HCT116 (cell line): Measurements from ENCODE around the gene COX10. TPM values are rescaled to one million over a fixed set of nuclear protein-coding genes. Genes with fewer than 3 reads are reported as not detected.

Experiments
- ATAC-seq: fragments of 200-7000 bp; cut with Tn5 transposase; 2 replicates; pipeline ENCODE4 v1.9.1; 2020; ENCODE audit warnings: mild to moderate bottlenecking, moderate library complexity
- BruUV-seq: library from RNA; stranded (reverse); fragments of 400-500 nt; replicated peaks from 2 replicates; lab custom pipeline; 2021; lab: Mats Ljungman, UMichigan
- CTCF ChIA-PET: fragments of 300-600 bp; sonication (Branson Sonifier 250); formaldehyde crosslinking; loops from one replicate; lab custom pipeline; 2021; ENCODE audit warnings: antibody characterized with exemption; lab: Charles Lee
- POLR2A ChIA-PET: fragments of 300-600, 350-600 bp; sonication (Branson Sonifier 250); formaldehyde crosslinking; loops from one replicate; lab custom pipeline; 2021; ENCODE audit warnings: antibody characterized with exemption; lab: Charles Lee
- RAD21 ChIA-PET, 2 experiments: fragments of 300-600 bp; sonication (Branson Sonifier 250); formaldehyde crosslinking; loops; one replicate each; lab custom pipeline; 2023; ENCODE audit warnings: low total read pairs in 2 of 2; ENCODE audit not compliant: uncharacterized antibody in 2 of 2, unreplicated experiment in 2 of 2, low non-redundant PET in 1 of 2; lab: Charles Lee
- DNase-seq: peaks from one replicate; pipeline ENCODE4 v3.0.0-alpha.2; 2010; ENCODE audit warnings: low read depth, low spot score
- H2AFZ ChIP-seq: fragments of 200-600 bp; shearing (Covaris generic), sonication (generic); 2 replicates; pipeline ENCODE4 v1.6.1; 2017; ENCODE audit warnings: low read depth, mixed run types, mixed read lengths, antibody characterized with exemption, low read length; ENCODE audit not compliant: poor library complexity, severe bottlenecking
- H3K27ac ChIP-seq: 2 replicates; pipeline ENCODE4 v1.5.1; 2012; ENCODE audit warnings: low read depth, low read length
- H3K27me3 ChIP-seq: fragments of 200-600 bp; sonication (generic); 2 replicates; pipeline ENCODE4 v1.6.1; 2016; ENCODE audit warnings: mixed run types, low read length, mixed read lengths; ENCODE audit not compliant: insufficient read depth
- H3K36me3 ChIP-seq, 2 experiments: fragments of 200-500 bp in 1 of 2; fragments of 200-600 bp in 1 of 2; sonication (Bioruptor generic) in 1 of 2; sonication (generic) in 1 of 2; 2 replicates each; pipeline versions ENCODE4 v1.5.1 to v1.6.1; 2014 to 2016; ENCODE audit warnings: low read length in 2 of 2, inconsistent platforms in 1 of 2, mixed read lengths in 1 of 2, mixed run types in 1 of 2; ENCODE audit not compliant: insufficient read depth in 2 of 2, control insufficient read depth in 1 of 2
- H3K4me1 ChIP-seq, 2 experiments: fragments of 200-600 bp in 1 of 2; sonication (generic) in 1 of 2; 2 replicates each; pipeline versions ENCODE4 v1.5.1 to v1.6.1; 2012 to 2017; ENCODE audit warnings: low read length in 2 of 2, inconsistent platforms in 1 of 2, mild to moderate bottlenecking in 1 of 2, mixed read lengths in 1 of 2, mixed run types in 1 of 2, moderate library complexity in 1 of 2; ENCODE audit not compliant: insufficient read depth in 2 of 2, control insufficient read depth in 1 of 2
- H3K4me2 ChIP-seq: fragments of 200-600 bp; sonication (generic); 2 replicates; pipeline ENCODE4 v1.6.1; 2017; ENCODE audit warnings: mixed run types, low read length, mixed read lengths
- H3K4me3 ChIP-seq, 2 experiments: fragments of 200-600 bp in 1 of 2; sonication (generic) in 1 of 2; replicated peaks in 1 of 2; 2 replicates each; pipeline ENCODE4 v1.5.1; 2011 to 2016; ENCODE audit warnings: low read length in 2 of 2, control low read depth in 1 of 2, low read depth in 1 of 2, mild to moderate bottlenecking in 1 of 2, mixed read lengths in 1 of 2, mixed run types in 1 of 2
- H3K79me2 ChIP-seq: fragments of 200-600 bp; sonication (generic); 2 replicates; pipeline ENCODE4 v1.6.1; 2017; ENCODE audit warnings: mild to moderate bottlenecking, mixed run types, low read length, moderate library complexity, mixed read lengths; ENCODE audit not compliant: insufficient read depth
- H3K9ac ChIP-seq: fragments of 200-600 bp; sonication (generic); 2 replicates; pipeline ENCODE4 v1.6.1; 2016; ENCODE audit warnings: low read length, mixed read lengths
- H3K9me2 ChIP-seq: fragments of 200-600 bp; sonication (generic), shearing (Covaris generic); 2 replicates; pipeline ENCODE4 v1.6.1; 2017; ENCODE audit warnings: mixed run types, mild to moderate bottlenecking, moderate library complexity; ENCODE audit not compliant: insufficient read depth
- H3K9me3 ChIP-seq, 2 experiments: fragments of 200-500 bp in 1 of 2; fragments of 200-600 bp in 1 of 2; sonication (Bioruptor generic) in 1 of 2; sonication (generic) in 1 of 2; 2 replicates each; pipeline ENCODE4 v1.6.1; 2014 to 2017; ENCODE audit warnings: low read length in 2 of 2, mixed read lengths in 2 of 2, inconsistent platforms in 1 of 2, low read depth in 1 of 2, mild to moderate bottlenecking in 1 of 2, mixed run types in 1 of 2, moderate library complexity in 1 of 2; ENCODE audit not compliant: control insufficient read depth in 1 of 2, insufficient read depth in 1 of 2
- H4K20me1 ChIP-seq: fragments of 200-600 bp; sonication (generic), shearing (Covaris generic); 2 replicates; pipeline ENCODE4 v1.6.1; 2017; ENCODE audit warnings: mixed run types, mild to moderate bottlenecking, moderate library complexity; ENCODE audit not compliant: insufficient read depth
- CBX3 ChIP-seq: IDR thresholded peaks from 2 replicates; pipeline ENCODE4 v1.6.1; 2012; ENCODE audit warnings: low read depth
- CTCF ChIP-seq, 3 experiments: fragments of 200-600 bp in 1 of 3; sonication (generic) in 1 of 3; IDR thresholded peaks in 2 of 3; conservative IDR thresholded peaks in 1 of 3; 2 replicates each; pipeline ENCODE4 v1.5.1; 2012 to 2017; ENCODE audit warnings: low read depth in 2 of 3, low read length in 2 of 3, antibody characterized with exemption in 1 of 3, borderline replicate concordance in 1 of 3, control low read depth in 1 of 3, mild to moderate bottlenecking in 1 of 3, mixed read lengths in 1 of 3, mixed run types in 1 of 3, moderate library complexity in 1 of 3; ENCODE audit not compliant: insufficient read depth in 1 of 3
- EGR1 ChIP-seq: IDR thresholded peaks from 2 replicates; pipeline ENCODE4 v1.6.1; 2012; ENCODE audit warnings: low read depth
- ELF1 ChIP-seq: IDR thresholded peaks from 2 replicates; pipeline ENCODE4 v1.6.1; 2012; ENCODE audit warnings: low read depth, borderline replicate concordance
- EZH2 ChIP-seq: fragments of 200-600 bp; sonication (generic); IDR thresholded peaks from 2 replicates; pipeline ENCODE4 v1.6.1; 2017; ENCODE audit warnings: antibody characterized with exemption, mixed run types
- EZH2phosphoT487 ChIP-seq: fragments of 200-600 bp; IDR thresholded peaks from 2 replicates; pipeline ENCODE4 v1.6.1; 2018; ENCODE audit warnings: antibody characterized with exemption, borderline replicate concordance
- FOSL1 ChIP-seq: IDR thresholded peaks from 2 replicates; pipeline ENCODE4 v1.6.1; 2012; ENCODE audit warnings: low read depth
- JUND ChIP-seq: IDR thresholded peaks from 2 replicates; pipeline ENCODE4 v1.6.1; 2012
- MAX ChIP-seq: IDR thresholded peaks from 2 replicates; pipeline ENCODE4 v1.6.1; 2012
- POLR2A ChIP-seq: IDR thresholded peaks from 2 replicates; pipeline ENCODE4 v1.7.0; 2011; ENCODE audit warnings: borderline replicate concordance; ENCODE audit not compliant: insufficient read depth, insufficient read length; ENCODE audit errors: extremely low read depth
- POLR2AphosphoS5 ChIP-seq: IDR thresholded peaks from 2 replicates; pipeline ENCODE4 v1.6.1; 2011; ENCODE audit warnings: mild to moderate bottlenecking, low read depth, low read length, moderate library complexity
- RAD21 ChIP-seq: IDR thresholded peaks from 2 replicates; pipeline ENCODE4 v1.6.1; 2012; ENCODE audit warnings: low read depth, mild to moderate bottlenecking
- REST ChIP-seq: IDR thresholded peaks from 2 replicates; pipeline ENCODE4 v1.6.1; 2012; ENCODE audit warnings: low read depth
- SIN3A ChIP-seq: IDR thresholded peaks from 2 replicates; pipeline ENCODE4 v1.6.1; 2012; ENCODE audit warnings: low read depth
- SP1 ChIP-seq: IDR thresholded peaks from 2 replicates; pipeline ENCODE4 v1.6.1; 2012; ENCODE audit warnings: low read depth
- SRF ChIP-seq: IDR thresholded peaks from 2 replicates; pipeline ENCODE4 v1.6.1; 2012; ENCODE audit warnings: low read depth
- TCF7L2 ChIP-seq: IDR thresholded peaks from 2 replicates; pipeline ENCODE4 v1.7.0; 2011; ENCODE audit warnings: borderline replicate concordance, inconsistent platforms; ENCODE audit not compliant: insufficient read depth, insufficient read length; ENCODE audit errors: extremely low read depth
- YY1 ChIP-seq: IDR thresholded peaks from 2 replicates; pipeline ENCODE4 v1.6.1; 2011; ENCODE audit warnings: low read length, low read depth, moderate library complexity, mild to moderate bottlenecking; ENCODE audit not compliant: insufficient replicate concordance; ENCODE audit errors: extremely low read depth
- ZBTB33 ChIP-seq: IDR thresholded peaks from 2 replicates; pipeline ENCODE4 v1.6.1; 2011; ENCODE audit warnings: mild to moderate bottlenecking, low read length, moderate library complexity; ENCODE audit not compliant: insufficient replicate concordance; ENCODE audit errors: extremely low read depth
- ZNF274 ChIP-seq: fragments of 200-500 bp; sonication (Bioruptor generic); IDR thresholded peaks from 2 replicates; pipeline ENCODE4 v1.6.1; 2014; ENCODE audit warnings: mild to moderate bottlenecking, low read depth, low read length, inconsistent platforms
- intact Hi-C: fragments of 100-400 bp; cut with micrococcal nuclease; formaldehyde crosslinking; loops from 2 replicates; pipeline ENCODE4 v1.10.0; 2022
- total RNA-seq: library from RNA; stranded (reverse); gene quantifications from one replicate; pipeline ENCODE4 v1.2.1, GENCODE V29; 2021; ENCODE audit not compliant: unreplicated experiment

COX10 gene
- total RNA-seq, 1 experiment from 2014 or later: 22.4 TPM

- intact Hi-C loops: no loop called here
- DNase-seq: no peak
- ChIA-PET RAD21 (no interaction called here), POLR2A (no interaction called here), CTCF (no interaction called here)
- Histone ChIP-seq H3K9me3 (no peaks in the 10 kb centered on the region; a peak in 1 of 4 replicates), H3K79me2 (peaks cover 94% of the 10 kb centered on the region), H3K27ac (no peak overlapping the region), H4K20me1 (no peaks in the 10 kb centered on the region), H3K9me2 (no peaks in the 10 kb centered on the region), H2AFZ (no peak overlapping the region), H3K4me1 (peaks cover 12 to 18% of the 10 kb centered on the region in 2 experiments; a peak in 3 of 4 replicates), H3K4me2 (peak overlapping the region; percentile 90), H3K27me3 (no peaks in the 10 kb centered on the region), H3K4me3 (peak overlapping the region; percentile 96 to 98), H3K9ac (peak overlapping the region; percentile 97), H3K36me3 (peaks cover 5 to 17% of the 10 kb centered on the region in 2 experiments)
- ATAC-seq: no peak
- TF ChIP-seq SIN3A (no peak), POLR2AphosphoS5 (no peak), JUND (no peak), POLR2A (no peak), CBX3 (no peak), REST (no peak), FOSL1 (no peak), RAD21 (no peak), TCF7L2 (no peak), CTCF (IDR thresholded peaks at IDR 0.05 in 2 of 3, conservative IDR thresholded peaks at IDR 0.05 in 1 of 3; ENCODE audit: borderline replicate concordance in 1 of 3, insufficient read depth in 1 of 3, low read depth in 2 of 3, low read length in 2 of 3) (no peak), YY1 (no peak), SP1 (no peak), SRF (no peak), ZBTB33 (no peak), ZNF274 (no peak), MAX (no peak), EZH2 (no peak), EGR1 (no peak), ELF1 (no peak), EZH2phosphoT487 (no peak)
- TSS peak; percentile 49 for BruUV-seq
Measured at GRCh38 chr17:14070344-14070984, 1.2 kb downstream of the COX10 start.
